T47D (cell line): ENCODE data around the gene PPFIA4.
A peak's percentile ranks its signal among the peaks of the same experiment; 100 is the strongest.

Experiments used
- DNase-seq, 2 experiments: peaks; one replicate each; pipeline versions ENCODE4 v3.0.0 to v3.0.0-alpha.2; 2011 to 2012; ENCODE audit warnings: low read depth in 1 of 2, low spot score in 1 of 2
- JUND ChIP-seq: IDR thresholded peaks from 2 replicates; pipeline ENCODE4 v1.6.1; 2012; ENCODE audit warnings: low read depth
- in situ Hi-C: cut with HindIII; loops from 2 replicates; pipeline ENCODE4 v1.10.0; 2016; ENCODE audit warnings: low sequenced_read_pairs, low pct_unique_long_range_greater_than_20kb

PPFIA4 gene

DNA sequence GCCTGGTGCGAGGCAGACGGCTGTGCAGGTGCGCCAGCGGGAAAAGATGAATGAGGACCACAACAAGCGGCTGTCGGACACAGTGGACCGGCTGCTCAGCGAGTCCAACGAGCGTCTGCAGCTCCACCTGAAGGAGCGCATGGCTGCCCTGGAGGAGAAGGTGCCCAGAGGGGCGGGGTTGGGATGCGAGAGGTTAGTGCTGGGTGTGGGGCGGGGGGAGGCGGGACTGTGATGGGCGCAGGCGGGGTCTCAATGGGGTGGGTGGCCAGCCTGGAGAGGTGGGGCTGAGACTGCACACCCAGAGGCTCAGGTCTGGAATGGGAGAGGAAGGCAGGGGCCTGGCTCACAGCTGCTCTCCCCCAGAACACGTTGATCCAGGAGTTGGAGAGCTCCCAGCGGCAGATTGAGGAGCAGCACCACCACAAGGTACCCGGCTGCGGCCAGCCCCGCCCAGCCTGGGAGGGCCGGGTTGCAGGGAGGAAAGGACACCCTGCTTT, 22.3 kb downstream of the PPFIA4 start:
- TF ChIP-seq JUND: no peak
- in situ Hi-C loops: no loop called here
- DNase-seq: peak; percentile 52 to 69

DNA sequence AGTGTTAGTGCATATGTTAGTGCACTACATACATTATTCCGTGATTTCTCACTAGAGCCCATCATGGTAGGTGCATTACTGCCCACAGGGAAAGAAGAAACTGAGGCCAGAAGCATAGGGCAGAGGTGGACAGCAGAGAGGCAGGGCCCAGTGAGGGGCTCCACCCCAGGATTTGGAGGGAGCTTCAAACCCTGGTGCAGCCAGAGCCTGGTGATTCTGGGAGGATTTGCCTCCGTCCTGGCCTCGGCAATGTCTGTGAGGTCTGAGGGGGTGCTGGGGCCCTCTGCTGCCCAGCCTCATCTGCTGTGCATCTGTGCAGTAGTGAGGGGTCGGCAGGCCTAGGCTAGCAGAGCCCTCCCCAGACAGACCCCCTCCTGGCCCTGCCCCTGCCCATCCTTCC, 22.8 kb downstream of the PPFIA4 start:
- DNase-seq: no peak
- in situ Hi-C loops: no loop called here
- no peak for TF ChIP-seq JUND

DNA sequence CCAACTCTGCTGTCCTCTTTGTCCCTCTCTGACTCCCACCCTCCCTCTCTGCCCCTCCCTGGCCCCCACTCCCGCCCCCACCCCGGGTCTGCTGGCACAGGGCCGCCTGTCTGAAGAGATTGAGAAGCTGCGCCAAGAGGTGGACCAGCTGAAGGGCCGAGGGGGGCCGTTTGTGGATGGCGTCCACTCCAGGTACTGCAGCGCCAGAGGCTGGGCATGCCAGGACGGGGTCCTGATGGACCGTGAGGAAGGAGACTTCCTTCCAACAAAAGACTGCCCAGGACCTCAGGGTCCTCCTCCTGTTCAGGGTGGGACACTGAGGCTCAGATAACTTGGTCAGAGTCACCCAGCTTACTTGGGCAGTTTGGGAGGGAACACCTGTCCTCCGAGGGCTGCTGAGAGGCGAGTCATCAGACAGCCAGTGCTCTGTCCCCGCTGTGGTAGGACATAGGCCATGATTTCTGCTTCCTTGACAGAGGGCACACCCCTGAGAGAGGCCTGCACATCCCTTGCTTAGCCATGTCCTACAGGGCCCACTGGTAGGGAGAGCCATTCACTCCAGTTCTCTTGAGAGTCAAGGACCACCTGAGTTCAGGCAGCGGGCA, 23.4 kb downstream of the PPFIA4 start:
- no peak for TF ChIP-seq JUND
- in situ Hi-C loops: no loop called here
- no peak for DNase-seq

DNA sequence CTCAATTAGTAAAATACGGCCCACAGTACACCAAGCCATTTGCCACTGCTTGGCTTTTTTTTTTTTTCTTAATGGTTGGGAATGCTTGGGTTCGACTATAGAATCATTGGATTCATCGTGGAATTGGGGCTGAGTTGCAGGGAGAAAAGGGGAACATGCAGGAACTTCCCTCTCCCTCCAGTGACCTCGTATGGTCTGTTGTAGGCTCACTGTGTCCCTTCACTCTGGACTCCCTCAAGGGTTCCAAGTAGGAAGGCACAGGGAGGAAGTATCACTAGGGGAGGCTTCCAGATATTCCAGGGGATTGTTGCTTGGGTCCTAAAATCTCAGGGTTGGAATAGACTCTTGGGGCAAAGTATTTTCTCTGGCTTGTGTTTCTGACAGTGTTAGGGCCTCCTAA, 24.5 kb downstream of the PPFIA4 start:
- in situ Hi-C loops: no loop called here
- TF ChIP-seq JUND: no peak
- DNase-seq: no peak

DNA sequence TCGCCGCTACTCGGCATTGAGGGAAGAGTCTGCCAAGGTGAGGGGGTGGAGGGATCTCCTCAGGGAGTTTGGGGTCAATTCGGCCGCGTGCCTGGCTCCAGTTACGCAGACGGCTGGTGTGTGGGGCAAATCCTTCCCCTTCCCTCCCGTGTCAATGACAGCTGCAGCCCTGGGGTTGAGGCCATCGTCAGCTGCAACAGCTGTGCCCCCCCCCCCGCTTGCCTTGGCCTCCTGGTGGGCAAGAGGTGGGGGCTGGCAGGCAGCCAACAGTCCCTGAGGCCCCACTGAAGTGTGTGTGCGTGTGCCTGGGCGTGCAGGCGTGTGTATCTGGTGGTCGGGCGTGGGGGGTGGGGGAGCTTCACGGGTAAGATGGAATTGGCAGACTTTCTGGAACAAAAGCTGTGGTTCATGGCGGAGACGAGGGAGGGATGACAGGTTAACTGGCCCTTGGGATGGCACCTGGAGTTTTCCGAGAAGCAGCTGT, 25.6 kb downstream of the PPFIA4 start:
- in situ Hi-C loops: no loop called here
- no peak for TF ChIP-seq JUND
- no peak for DNase-seq

DNA sequence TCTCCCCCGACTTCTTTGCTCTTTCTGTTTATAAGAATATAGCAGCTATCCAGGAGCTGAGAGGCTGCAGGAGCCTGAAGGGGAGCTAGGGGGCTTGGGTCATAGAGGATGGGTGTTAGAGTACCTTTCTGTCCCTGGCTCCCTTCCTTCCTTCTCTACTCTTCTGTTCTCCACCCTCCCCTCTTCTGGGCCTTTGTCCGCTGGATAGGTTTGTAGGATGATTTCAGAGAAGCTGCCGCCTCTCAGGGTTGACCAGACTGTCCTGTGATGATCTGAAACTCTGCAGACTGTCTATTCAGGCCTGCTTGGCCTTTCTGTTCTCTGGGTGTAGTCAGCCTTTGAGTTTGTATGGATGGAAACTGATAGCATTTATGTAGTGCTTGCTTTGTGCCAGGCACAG, 26.3 kb downstream of the PPFIA4 start:
- in situ Hi-C loops: no loop called here
- DNase-seq: no peak
- no peak for TF ChIP-seq JUND

DNA sequence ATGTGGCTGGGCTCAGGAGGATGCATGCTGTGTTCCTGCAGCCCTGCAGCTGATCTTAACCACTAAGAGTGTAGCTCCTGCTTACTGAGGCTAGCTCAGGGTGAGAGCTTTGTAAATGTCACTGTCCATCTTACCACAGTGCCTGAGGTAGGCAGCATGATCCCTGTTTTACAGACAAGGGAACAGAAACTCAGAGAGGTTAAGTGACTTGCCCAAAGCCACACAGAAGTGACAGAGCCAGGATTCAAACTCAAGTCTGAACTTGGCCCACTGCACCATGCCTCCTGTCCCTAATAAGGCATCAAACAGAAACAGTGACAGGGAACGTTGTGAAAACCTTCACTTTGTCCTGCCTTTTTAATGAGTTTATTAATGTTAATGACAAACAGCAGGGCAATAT, 27.9 kb downstream of the PPFIA4 start:
- DNase-seq: no peak

DNA sequence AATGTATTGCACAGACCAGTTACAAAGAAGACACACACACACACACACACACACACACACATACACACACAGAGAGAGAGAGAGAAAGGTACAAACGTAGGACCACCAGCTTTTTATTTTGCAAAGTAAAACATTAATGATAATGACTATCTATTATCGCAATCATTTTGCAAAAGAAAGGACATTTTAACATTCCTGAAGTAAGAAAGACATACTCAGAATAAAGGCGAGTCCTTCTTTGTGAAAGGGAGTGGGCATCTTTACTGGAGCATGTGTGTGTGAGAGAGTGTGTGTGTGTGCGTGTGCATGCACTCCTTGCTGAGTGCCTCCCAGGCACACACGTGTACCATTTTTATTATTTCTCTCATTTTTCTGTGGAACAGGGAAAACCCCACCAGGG, 28.4 kb downstream of the PPFIA4 start:
- in situ Hi-C loops: no loop called here
- TF ChIP-seq JUND: no peak

More for the DNA sequence above, 27.9 kb downstream of the PPFIA4 start:
- no peak for TF ChIP-seq JUND
- in situ Hi-C loops: no loop called here

DNA sequence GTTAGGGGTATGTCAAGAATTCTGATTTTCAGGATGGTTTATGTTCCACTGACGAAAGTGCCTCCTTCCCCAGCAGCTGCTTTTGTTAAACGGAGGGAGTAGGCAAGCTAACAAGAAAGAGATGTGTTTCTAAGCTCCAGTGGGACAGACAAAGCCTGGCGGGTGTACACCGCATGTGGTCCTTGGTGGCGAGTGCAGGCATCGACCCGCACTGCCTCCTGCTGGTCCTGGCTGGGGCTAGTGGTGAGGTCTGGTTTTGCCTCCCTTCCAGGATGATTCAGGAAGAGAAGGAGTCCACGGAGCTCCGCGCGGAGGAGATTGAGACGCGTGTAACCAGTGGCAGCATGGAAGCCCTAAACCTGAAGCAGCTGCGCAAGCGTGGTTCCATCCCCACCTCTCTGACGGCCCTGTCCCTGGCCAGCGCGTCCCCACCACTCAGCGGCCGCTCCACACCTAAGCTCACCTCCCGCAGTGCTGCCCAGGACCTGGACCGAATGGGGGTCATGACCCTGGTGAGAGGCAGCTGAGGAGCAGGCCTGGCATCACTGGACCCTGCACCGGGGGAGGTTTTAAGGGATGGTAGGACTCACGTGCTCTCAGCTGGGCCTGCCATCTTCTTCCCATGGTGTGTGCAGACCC, 29.0 kb downstream of the PPFIA4 start:
- no peak for DNase-seq
- in situ Hi-C loops: no loop called here
- TF ChIP-seq JUND: no peak

More for the DNA sequence above, 28.4 kb downstream of the PPFIA4 start:
- no peak for DNase-seq

DNA sequence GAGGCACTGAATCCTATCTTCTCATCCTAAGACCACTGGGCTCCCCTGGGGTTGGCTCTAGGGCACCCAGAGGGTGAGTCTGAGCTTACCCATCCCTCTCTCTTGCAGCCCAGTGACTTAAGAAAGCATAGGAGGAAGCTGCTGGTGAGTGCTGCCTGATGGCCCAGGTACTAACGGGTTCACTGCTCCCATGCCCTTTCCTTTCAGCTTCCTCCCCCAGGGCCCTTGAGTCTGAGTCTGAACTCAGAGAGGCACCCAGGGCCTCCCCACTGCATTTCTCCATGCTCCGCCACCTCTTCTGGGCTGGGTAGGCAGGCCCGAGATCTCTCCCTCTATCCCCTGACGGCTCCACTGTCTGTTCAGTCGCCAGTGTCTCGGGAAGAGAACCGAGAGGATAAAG, 29.7 kb downstream of the PPFIA4 start:
- no peak for DNase-seq
- in situ Hi-C loops: no loop called here
- no peak for TF ChIP-seq JUND

DNA sequence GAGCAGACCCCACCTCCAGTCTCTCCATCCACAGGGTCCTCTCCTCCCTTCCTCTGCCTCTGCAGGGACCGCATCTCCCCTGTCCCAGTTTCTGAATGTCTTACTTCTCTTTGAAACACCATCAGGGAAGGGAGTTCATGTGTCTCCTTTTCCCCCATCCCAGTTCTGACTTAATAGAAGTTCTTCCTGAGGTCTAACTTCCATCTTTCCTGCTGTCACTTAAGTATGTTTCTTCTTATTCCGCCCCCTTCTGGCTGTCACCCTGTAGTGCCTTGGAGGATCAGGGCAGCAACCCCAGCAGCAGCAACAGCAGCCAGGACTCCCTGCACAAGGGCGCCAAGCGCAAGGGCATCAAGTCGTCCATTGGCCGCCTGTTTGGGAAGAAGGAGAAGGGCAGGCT, 30.2 kb downstream of the PPFIA4 start:
- no peak for DNase-seq
- in situ Hi-C loops: no loop called here
- TF ChIP-seq JUND: no peak

DNA sequence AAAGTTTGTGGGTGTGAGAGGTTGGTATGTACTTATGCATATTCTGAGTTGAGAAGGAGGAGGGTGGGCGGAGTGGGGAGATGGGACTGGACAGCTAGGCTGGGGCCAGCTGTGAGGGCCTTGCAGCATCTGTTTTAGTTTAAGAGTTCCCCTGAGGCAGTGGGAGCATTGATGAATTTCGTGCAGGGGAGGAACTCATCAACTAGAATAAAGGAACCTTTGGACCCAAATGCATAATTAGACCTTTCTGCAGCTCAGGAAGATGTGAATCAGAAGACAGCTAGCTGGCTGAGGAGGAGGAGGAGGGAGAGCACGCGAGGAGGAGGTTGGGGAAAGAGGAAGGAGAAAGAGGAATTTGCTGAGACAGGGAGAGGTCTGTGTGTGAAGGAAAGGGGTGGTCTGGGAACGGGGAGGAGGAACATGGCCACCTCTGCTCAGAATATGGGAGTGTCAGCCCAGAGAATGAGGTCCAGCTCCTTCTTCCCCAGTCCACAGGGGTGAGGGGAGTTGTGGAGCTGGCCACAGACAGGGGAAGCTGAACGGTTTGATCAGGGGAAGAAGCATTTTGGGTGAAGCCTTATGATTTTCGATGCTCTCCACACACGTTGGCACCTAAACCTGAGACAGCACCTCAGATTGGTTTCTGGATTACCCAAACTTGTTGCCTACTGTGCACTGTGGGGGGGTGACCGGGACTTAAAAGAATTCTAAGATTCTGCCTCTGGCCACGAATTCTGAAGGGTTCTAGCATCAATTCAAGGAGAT, 31.8 kb downstream of the PPFIA4 start:
- in situ Hi-C loops: no loop called here
- DNase-seq: no peak
- no peak for TF ChIP-seq JUND

DNA sequence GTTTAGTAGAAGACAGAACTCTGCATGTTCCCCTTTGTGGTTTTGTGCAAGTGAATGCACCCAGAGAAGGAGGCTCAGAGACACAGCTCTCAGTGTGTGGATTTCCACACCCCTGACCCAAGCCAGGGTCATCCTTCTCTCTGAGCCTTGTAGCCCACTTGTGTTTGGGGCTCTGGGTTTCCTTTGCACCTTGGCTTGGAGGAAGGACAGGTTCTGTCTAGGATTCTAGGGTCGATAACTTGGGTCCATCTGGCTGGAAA, 32.3 kb downstream of the PPFIA4 start:
- no peak for TF ChIP-seq JUND
- DNase-seq: no peak
- in situ Hi-C loops: no loop called here
